NCI-H1048 (cell line): Measurements from ENCODE around the gene IL1R2.
"Not testable (repeated sequence)": the region's sequence is repeated elsewhere in the genome, so short reads cannot be mapped to it uniquely, and the experiment has no call there.

ENCODE experiments used
- DNase-seq: peaks from one replicate; lab custom pipeline; 2025; lab: John Stamatoyannopoulos, UW

Gene IL1R2

DNA sequence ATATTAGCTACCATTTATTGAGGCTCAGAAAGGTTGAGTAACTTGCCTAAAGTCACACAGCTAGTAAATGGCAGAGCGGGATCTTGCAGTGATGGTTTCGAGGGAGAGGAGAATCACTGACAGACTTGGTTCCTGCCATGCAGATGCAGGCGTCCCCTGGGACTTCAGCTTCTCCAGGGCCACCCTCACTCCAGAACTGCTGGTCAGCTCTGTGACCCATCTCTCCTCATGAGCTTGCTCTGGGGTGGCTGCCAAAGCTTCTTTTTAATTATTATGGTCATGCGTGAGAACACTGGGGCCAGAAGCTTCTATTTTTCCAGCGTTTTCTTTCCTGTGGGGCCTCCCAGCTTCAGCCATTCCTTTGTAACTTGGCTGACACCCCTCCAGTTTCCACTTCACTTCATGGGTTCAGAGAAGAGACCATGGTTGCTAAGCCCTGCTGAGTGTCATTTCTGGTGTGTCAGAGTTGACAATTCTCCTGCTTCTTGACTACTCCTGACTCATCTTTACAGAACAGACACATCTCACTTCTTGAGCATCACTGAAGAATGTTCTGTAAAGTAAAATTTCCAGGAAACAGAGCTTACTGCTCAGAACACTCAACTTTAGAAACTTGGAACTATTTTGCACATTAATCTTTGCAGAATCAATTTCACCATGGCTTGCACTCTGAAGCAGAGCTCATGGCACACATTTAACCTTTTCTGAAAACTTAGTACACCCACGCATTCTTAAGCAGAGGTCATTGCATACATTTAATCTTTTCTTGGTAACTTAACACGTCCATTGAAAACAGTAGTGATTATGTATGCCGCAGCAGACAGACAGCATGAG, 70.4 kb downstream of the IL1R2 start:
- DNase-seq: no peak

DNA sequence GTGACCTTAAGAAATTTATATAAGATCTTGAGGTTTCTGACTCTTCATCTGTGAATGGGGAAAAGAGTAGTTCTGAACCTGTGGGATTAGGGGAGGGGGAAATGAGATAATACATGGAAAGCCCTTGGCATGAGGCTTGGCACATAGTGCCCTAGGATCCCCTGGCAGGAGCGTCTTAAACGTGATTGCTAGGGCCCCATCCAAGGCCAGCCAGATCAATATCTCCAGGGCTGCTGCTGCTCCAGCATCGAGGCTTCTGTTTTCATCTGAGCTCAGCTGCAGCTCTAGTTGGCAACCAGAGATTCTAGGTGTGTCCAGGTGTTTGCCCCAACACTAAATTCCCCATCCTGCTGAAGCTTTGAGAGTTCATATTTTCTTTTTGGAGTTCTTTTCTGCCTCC, 71.0 kb downstream of the IL1R2 start:
- DNase-seq: no peak

DNA sequence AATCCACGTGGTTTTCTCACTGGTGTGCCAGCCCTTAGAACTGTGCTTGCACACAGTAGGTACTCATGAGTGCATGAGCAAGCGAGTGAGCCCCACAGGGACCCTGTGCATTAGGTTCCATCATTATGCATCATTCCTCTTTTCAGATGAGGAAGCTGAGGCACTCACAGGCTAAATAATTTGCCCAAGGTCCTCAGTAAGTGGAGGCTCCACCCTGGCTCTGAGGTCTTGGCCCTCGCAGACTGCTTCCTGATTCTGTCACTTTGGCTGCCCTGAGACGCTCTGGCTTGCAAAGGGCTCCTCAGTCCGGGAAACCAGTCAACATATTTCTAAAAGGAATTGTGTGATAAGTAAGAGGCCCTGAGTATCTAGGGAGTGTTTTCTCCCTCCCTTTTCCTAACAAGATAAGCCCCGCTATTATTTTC, 71.7 kb downstream of the IL1R2 start:
- DNase-seq: no peak

DNA sequence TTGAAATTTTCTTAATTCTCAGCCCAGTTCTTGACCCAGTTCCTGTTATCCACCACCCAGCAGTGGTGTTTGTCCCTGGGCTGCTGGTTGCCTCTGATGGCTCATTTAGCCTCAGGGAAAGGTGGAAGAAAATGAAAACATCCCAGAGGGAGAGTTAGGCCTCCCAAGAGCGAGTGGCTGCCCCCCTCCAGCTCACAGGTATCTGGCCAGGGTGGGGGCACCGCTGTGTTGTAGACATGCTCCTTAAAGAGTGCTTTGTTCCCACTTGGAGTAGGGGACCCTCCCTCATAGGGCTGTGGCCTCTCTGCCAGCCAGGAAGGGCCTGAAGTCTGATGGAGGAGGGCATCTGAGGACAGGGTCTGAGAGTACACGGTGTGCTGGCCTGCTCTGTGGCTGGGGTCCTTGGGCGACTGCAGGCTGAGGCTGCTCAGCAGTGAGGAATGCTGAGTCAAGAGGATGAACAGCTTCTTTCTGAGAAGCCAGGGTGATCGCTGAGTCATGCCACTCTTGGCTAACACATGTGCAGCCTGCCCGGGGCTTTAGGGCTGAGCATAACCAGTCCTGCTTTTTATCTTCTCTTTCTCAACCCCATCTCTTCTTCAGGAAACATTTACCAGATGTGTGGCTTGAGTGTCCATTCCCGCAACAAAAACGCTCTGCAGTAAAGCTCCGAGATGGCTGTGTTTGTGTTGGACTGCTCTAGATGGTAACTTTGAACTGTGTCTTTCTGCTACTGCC, 72.3 kb downstream of the IL1R2 start:
- DNase-seq: no peak

DNA sequence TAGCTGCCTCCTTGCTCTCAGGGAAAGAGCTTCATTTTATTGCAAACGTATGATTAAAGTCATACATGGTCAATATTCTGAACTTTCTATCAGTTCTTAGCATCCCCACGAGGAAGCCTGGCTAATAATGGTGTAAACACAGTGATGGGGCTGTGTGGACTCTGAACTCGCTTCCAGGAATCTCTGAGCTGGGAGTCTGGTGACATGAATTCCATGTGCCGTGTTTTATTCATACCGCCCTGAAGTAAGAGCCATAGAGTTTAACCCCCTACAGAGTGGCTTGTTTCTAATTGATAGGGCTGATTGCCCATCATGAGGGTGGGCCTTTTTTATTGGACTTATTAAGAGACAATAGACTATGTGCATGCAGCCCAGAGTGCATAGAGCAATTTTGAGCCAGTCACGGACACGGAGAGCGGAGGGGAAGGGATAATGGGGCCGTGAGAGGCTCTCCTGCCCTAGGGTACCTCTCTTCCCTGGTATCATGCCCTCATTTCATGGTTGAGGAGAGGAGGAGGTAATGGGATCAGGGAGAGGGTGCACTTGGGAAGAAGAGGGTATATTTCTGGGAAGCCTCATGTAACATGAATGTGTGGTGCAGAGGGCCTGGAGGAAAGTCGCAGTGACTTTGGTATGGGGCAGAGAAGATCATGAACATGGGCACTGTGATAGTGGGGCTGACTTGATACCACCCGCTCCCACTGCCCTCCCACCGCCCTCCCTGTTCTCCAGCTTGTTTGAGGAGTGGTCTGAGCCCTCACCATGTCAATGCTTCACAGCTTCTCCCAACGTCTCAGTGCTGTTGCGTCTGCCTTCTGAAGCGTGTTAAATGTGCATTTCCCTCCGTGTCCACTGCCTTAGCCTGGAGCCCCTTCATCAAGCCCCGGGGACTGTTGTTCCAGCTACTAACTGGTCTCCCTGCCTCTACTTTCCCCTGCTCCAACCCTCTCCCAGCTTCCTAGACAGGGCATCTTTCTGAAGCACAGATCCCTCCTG, 73.2 kb downstream of the IL1R2 start:
- no peak for DNase-seq

DNA sequence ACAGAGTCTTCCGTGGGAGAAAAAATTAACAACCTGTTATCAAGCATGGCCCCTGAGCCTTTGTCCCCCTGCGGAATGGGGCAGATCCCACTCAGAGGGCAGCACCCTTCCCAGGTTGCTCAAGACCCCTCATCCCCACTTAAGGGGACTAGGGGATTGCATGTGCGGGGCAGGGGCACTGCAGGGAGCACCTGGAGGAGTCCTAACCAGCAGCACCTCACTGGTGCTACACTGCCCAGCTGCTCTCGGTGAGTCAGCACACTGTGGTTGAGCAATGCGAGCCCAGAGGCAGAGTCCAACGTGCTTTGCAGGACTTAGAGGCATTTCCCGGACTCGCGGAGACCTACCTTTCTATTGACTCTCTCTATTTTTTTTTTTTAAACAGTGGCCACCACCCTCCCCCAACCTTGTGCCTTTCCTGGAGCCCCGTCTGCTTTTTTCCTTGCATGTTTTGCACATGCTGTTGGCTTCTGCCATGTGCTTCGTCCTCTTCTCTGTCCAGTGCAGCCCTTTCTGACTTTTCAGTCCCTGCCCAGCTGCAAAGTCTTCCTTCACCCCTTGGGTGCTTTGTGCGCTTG, 74.0 kb downstream of the IL1R2 start:
- DNase-seq: no peak

DNA sequence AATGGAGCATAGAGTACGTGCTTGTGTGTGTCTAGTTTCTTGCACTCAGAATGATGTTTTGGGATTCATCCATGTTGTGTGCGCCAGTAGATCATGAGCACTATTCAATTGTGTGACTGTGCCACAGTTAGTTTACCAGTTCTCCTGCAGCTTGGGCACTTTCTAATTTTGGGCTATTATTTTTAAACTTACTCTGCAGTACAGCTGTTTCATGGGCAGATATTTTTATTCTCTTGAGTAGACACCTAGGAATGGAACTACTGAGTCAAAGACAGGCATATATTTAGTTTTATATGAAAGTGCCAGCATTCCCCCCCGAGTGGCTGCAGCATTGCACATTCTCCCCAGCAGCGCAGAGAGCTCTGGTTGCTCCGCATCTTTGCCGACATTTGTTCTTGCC, 74.8 kb downstream of the IL1R2 start:
- no peak for DNase-seq

DNA sequence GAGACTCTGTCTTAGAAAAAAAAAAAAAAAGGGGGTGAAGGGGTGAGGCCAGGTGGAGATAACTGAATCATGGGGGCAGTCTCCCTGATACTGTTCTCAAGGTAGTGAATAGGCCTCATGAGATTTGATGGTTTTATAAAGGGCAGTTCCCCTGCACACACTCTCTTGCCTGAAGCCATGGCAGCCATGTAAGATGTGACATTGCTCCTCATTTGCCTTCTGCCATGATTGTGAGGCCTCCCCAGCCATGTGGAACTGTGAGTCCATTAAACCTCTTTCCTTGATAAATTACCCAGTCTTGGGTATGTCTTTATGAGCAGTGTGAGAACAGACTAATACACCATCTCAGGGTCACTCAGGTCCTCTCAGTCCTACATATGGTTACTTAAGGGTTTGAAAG, 76.4 kb downstream of the IL1R2 start:
- DNase-seq: not testable (repeated sequence)

DNA sequence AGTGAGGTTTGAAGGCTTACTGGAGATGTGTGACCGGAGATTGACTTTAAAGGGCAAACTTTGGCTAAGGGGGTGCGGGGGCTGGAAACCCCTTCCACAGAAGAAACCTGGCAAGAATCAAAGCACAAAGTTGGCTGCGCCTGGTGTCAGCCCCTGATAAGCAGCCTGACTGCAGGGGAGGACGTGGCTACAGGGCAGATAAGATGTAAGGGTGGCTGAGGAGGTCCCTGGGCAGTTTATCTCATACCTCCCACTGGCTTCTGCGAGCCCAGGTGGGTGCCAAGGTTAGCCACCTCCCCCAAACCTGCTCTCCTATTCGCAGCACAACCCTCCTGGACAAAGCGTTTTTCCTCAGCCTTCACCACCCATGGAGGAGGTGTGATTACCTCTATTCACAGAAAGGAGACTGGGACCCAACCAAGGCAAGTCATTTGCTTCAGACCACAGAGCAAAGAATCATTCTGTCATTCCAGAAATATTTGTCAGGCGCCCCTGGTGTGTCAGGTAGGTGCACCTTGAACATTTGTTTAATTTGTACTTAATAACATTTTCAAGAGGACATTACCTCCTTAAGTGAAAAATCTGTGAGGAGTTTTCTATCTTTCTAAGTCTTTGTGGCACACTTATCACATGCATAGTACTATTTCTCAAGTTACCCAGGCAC, 77.7 kb downstream of the IL1R2 start:
- DNase-seq: no peak

DNA sequence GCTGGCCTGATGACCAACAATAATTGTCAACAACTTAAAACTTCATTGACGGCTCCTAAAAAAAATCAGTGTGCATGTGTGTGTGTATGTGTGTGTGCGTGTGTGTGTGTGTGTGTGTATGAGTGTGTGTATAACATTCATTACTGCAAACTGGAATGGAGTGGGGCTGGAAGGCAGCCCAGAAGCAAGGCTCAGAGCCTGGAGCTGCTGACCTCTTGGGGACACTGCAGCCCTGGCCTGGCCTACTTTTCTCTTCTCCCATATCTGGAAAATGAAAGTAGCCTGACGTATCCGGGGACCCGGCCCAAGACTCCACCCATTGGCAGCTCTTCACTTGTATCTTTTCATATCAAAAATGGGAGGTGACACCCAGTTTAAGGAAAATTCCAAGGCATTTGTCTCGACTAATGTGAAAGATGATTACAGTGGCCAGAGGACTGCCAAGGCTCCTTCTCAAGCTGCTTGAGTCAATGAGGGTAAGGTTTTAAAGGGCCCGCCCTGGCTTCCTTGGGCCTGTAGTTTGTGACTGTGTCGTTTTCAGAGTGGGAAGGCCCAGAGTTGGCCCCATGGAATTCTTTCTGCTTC, 78.4 kb downstream of the IL1R2 start:
- DNase-seq: no peak

DNA sequence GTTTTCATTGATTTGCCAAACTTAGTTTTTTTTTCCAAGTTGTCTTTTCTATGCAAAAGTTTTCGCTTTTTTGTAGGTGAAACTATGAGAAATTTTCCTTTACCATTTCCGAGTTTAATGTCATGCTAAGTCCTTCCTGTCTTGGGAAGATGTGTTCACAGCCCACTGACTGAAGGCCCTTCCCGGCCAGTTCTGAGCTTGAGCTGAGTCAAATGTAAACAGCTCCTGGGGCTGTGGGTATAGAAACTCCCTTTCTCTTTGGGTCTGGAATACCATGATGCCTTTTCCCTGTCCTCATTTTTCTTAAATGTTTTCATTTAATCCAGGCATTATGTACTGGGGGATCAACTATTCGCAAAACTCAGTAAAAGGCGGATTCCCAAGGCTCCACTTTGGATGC, 81.0 kb downstream of the IL1R2 start:
- no peak for DNase-seq

DNA sequence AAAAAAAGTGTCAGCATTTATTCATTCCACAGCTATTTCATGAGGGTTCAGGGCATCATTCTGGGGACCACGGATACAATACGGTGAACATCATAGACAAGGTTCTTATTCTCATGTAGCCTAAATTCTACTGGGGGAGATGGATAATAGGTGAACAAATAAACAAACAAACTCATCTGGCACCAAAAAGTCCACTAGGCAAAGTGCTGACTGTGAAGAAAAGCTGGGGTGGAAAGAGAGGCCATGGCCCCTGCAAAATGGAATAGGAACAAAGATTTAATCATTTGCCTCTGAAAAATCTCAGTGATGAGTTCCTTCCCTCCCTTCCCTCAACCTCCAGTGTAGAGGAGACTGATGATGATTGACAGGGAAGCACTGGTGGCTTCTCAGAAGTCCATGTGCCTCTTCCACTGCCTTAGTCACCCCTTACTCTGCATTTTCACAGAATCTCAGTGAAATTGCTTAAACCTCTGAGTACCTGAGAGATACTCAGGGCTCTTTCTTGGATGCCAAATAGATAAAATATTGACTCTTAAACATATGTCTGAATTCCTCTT, 81.5 kb downstream of the IL1R2 start:
- DNase-seq: no peak

DNA sequence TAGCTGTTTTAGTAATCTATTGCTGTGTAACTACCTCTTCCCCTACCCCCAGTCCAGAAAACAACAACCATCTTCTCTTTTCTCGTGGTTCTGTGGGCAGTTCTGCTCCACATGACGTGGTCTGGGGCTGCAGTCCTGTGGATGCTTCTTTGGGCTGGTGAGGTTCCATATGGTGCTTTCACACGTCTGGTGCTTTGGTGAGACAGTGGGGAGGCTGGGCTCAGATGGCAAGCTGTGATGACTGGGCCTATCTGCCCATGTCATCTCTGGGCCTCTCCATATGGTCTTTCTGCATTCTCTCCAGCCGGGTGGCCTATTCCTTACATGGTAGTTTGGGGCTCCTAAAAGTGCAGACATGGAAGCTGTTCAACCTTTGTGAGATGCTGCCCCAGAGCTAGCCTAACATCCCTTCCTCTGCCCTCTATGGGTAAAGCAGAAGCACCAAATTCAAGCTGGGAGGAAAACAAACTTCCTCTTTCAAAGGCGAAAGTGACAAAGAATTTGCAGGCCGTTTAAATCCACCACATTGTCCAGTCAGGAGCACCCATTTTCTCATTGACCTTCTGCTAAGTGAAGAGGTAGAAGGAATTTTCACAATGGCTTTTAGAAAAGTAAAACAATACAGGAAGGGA, 82.5 kb downstream of the IL1R2 start:
- DNase-seq: no peak

DNA sequence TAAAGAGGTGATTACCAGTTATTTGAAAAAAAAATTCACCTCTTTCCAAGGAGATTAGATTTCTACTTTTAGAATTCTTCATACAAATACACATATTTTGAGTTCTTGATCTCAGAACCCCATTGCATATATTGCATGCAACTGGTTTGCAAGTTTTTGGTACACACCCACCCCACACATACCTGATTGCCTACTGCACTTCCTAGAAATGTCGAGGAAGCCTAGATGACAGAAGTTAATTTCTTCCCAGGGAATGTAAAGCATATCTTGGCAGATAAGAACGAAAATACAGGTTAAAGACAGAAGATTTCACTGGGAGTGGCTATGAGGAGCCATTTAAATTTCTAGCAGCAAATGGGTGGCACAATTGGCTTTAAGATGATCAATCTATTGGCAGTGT, 83.7 kb downstream of the IL1R2 start:
- DNase-seq: no peak

DNA sequence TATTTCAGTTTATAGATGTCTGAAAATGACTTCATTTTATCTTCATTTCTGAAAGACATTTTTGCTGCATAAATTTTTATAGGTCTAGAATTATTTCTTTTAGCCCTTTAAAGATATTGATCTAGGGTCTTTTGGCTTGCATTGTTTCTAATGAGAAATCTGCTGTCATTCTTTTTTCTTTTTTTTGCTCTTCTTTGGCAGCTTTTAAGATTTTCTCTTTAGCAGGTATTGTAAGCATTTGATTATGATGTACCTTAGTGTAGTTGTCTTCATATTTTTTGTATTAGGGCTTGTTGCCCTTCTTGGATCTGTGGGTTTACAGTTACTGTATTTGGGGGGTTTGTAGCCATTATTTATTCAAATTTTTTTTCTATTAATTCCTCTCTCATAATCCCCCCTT, 84.8 kb downstream of the IL1R2 start:
- no peak for DNase-seq
